ENCODE data around the gene MYLK4. TPM values are rescaled to one million over a fixed set of nuclear protein-coding genes. Genes with fewer than 3 reads are reported as not detected.

Gene MYLK4
- total RNA-seq, 4 donors from 2014 or later, result 0.41 to 0.79 (median 0.67) TPM

DNA sequence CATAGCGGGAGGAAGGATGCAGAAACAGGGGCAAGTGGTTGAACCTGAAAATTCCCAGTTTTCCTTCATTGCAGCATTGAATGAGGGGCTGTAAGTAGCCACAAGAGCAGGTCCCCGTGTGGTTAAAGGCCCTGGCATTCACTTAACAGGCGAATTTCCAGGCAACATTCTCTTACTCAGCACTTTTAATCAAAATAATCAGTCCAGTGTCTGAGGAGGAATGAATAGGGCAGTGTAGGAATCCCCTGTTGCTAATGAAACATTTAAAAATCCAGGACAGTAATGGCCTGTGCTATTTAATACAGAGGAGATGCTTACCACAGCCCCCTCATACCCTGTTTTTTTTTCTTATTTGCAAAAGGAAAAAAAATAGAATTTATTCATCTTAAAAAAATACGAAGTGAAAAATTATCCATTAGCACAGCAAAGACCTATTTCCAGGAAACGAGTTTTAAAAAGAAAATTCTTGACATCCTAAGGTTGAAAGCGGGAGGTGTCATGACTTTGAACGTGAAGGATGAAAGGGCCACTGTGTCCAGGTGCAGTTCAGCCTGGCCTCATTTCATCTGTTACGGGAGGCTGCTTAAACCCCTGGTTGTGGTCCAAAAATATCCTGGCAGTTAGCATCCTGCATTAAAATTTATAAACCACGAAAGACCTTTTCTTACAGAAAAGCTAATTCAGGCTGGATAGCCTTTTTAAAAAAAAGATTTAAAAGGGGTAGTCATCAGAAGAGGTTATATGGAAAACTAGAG, 20.2 kb downstream of the MYLK4 start:
- Histone ChIP-seq H3K9me3 (no peaks in the 10 kb centered on the region), H3K27me3 (no peaks in the 10 kb centered on the region), H3K27ac (no peak overlapping the region), H3K4me3 (no peak overlapping the region), H3K36me3 (no peaks in the 10 kb centered on the region), H3K4me1 (peaks cover 0 to 8% (median 1%) of the 10 kb centered on the region in 4 donors)
- TF ChIP-seq POLR2AphosphoS5 (IDR thresholded peaks at IDR 0.05), result no peak
- TF ChIP-seq, protein P1, sequence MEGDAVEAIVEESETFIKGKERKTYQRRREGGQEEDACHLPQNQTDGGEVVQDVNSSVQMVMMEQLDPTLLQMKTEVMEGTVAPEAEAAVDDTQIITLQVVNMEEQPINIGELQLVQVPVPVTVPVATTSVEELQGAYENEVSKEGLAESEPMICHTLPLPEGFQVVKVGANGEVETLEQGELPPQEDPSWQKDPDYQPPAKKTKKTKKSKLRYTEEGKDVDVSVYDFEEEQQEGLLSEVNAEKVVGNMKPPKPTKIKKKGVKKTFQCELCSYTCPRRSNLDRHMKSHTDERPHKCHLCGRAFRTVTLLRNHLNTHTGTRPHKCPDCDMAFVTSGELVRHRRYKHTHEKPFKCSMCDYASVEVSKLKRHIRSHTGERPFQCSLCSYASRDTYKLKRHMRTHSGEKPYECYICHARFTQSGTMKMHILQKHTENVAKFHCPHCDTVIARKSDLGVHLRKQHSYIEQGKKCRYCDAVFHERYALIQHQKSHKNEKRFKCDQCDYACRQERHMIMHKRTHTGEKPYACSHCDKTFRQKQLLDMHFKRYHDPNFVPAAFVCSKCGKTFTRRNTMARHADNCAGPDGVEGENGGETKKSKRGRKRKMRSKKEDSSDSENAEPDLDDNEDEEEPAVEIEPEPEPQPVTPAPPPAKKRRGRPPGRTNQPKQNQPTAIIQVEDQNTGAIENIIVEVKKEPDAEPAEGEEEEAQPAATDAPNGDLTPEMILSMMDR (IDR thresholded peaks at IDR 0.05), result no peak
- TF ChIP-seq POLR2A (IDR thresholded peaks at IDR 0.05), result no peak
- no peak for TF ChIP-seq EP300 (IDR thresholded peaks at IDR 0.05; ENCODE audit: low read depth)
- intact Hi-C loops (cut with DNase I; ENCODE audit: low total_unique reads), result no loop called here
- no peak for DNase-seq
- in situ Hi-C loops (cut with MboI; ENCODE audit: low pct_ligation_motif_present in 1 of 4, low pct_unique_long_range_greater_than_20kb in 1 of 4, low sequenced_read_pairs in 3 of 4), result loop anchor here in 1 of 4 donors (25.0 kb wide), 1 partner anchor 1143 kb away; no protein-coding TSS in a partner anchor
- 65 to 75% methylated on average over 7 to 9 of the region's 9 CpGs for WGBS, 2 donors (ENCODE audit: low coverage in 1 of 2)

DNA sequence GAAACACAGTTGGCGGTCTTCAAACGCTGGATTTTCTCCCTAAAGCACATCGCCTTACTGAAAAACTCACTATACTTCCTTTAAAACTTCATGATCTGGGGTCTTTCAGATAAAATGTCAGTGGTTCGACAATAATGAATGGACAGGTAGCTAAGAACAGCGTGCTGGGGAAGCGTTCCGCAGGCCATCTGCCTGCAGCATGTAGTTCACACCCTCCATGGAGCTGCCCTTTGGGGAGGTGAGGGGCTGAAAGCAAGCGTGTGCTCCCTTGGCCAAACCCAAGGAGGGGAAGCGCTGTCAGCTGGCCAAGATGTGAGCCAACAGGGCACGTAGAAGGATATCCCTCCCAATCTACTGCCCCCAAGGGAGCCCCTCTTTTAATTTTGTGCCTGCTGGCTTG, 20.8 kb downstream of the MYLK4 start:
- no peak overlapping the region for H3K27ac ChIP-seq
- no peaks in the 10 kb centered on the region for H3K9me3 ChIP-seq
- H3K27me3 ChIP-seq, result no peaks in the 10 kb centered on the region
- 91 to 100% methylated on average over 8 to 10 of the region's 10 CpGs for WGBS, 2 donors (ENCODE audit: low coverage in 1 of 2)
- no peaks in the 10 kb centered on the region for H3K36me3 ChIP-seq
- no peak for DNase-seq
- intact Hi-C loops (cut with DNase I; ENCODE audit: low total_unique reads), result no loop called here
- in situ Hi-C loops (cut with MboI; ENCODE audit: low pct_ligation_motif_present in 1 of 4, low pct_unique_long_range_greater_than_20kb in 1 of 4, low sequenced_read_pairs in 3 of 4), result loop anchor here in 1 of 4 donors (25.0 kb wide), 1 partner anchor 1143 kb away; no protein-coding TSS in a partner anchor
- TF ChIP-seq POLR2AphosphoS5 (IDR thresholded peaks at IDR 0.05) (no peak), EP300 (IDR thresholded peaks at IDR 0.05; ENCODE audit: low read depth) (no peak), POLR2A (IDR thresholded peaks at IDR 0.05) (no peak)
- TF ChIP-seq, protein P1 (IDR thresholded peaks at IDR 0.05), result no peak
- H3K4me1 ChIP-seq, result peaks cover 0 to 8% (median 1%) of the 10 kb centered on the region in 4 donors
- no peak overlapping the region for H3K4me3 ChIP-seq

DNA sequence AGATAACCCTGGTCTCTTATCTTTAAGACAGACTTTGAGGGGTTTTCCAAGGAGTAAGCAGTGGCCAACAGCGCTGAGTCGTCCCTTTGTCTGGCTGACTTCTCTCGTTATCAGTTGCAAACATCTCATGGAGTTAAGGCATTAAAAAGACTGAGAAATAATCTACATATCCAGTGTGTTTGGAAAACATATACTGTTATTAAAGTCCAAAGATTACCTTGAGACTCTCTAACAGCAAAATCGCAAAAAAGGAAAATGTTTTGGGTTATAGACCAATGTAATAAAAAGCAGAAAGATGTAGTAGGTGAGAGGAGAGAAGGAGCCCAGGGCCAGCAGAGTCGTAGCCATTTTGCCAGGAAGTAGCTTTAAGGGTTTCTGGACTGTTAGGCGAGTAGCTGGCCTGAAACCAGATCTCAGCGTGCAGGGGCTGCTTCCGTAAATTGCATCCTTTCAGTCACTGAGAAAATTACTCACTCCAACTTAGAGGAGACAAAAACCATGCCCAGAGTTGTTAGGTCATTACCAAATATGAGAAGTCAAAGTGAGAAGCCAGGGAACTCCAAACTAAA, 24.6 kb downstream of the MYLK4 start:
- in situ Hi-C loops (cut with MboI; ENCODE audit: low pct_ligation_motif_present in 1 of 4, low pct_unique_long_range_greater_than_20kb in 1 of 4, low sequenced_read_pairs in 3 of 4) (loop anchor here in 1 of 4 donors (25.0 kb wide), 1 partner anchor 1139 kb away; no protein-coding TSS in a partner anchor), intact Hi-C loops (cut with DNase I; ENCODE audit: low total_unique reads) (no loop called here)
- WGBS, 2 donors (ENCODE audit: low coverage in 1 of 2), result 32 to 53% methylated on average over 7 to 8 of the region's 8 CpGs
- TF ChIP-seq POLR2AphosphoS5 (IDR thresholded peaks at IDR 0.05), result no peak
- no peak for TF ChIP-seq EP300 (IDR thresholded peaks at IDR 0.05; ENCODE audit: low read depth)
- TF ChIP-seq, protein P1 (IDR thresholded peaks at IDR 0.05), result no peak
- no peak for TF ChIP-seq POLR2A (IDR thresholded peaks at IDR 0.05)
- Histone ChIP-seq H3K4me1 (peaks cover 0 to 3% (median 0%) of the 10 kb centered on the region in 4 donors), H3K9me3 (no peaks in the 10 kb centered on the region), H3K27me3 (no peaks in the 10 kb centered on the region), H3K36me3 (no peaks in the 10 kb centered on the region), H3K4me3 (no peak overlapping the region), H3K27ac (no peak overlapping the region)
- no peak for DNase-seq

DNA sequence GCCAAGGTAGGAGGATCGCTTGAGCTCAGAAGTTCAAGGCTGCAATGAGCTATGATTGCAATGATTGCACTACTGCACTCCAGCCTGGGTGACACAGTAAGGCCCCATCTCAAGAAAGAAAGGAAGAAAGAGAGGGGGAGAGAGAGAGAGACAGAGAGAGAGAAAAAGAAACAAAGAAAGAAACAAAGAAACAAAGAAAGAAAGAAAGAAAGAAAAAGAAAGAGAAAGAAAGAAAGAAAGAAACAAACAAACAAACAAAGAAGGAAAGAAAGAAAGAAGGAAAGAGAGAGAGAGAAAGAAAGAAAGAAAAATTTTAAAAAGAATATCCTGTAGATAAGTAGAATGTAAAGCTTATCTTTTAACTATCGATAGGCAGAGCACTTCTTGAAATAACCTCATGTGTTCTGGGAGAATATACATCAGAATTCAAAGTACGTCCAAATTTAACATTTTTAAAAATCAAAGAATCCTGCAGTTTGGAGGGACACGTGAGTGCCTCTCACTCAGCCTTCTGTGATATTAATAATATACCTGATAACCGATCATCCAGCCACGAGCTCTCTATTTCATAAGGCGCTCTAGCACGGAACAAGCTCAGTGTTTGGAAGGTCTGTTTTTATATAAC, 25.2 kb downstream of the MYLK4 start:
- no peaks in the 10 kb centered on the region for H3K27me3 ChIP-seq
- H3K36me3 ChIP-seq, result no peaks in the 10 kb centered on the region
- 85 to 88% methylated on average over 4 to 8 of the region's 8 CpGs for WGBS, 2 donors (ENCODE audit: low coverage in 1 of 2)
- H3K9me3 ChIP-seq, result no peaks in the 10 kb centered on the region
- in situ Hi-C loops (cut with MboI; ENCODE audit: low pct_ligation_motif_present in 1 of 4, low pct_unique_long_range_greater_than_20kb in 1 of 4, low sequenced_read_pairs in 3 of 4), result loop anchor here in 1 of 4 donors (25.0 kb wide), 1 partner anchor 1138 kb away; no protein-coding TSS in a partner anchor
- no peak overlapping the region for H3K4me3 ChIP-seq
- no peak for TF ChIP-seq POLR2AphosphoS5 (IDR thresholded peaks at IDR 0.05)
- TF ChIP-seq, protein P1 (IDR thresholded peaks at IDR 0.05), result no peak
- no peak for TF ChIP-seq EP300 (IDR thresholded peaks at IDR 0.05; ENCODE audit: low read depth)
- no peak for TF ChIP-seq POLR2A (IDR thresholded peaks at IDR 0.05)
- H3K27ac ChIP-seq, result no peak overlapping the region
- intact Hi-C loops (cut with DNase I; ENCODE audit: low total_unique reads), result no loop called here
- no peak for DNase-seq
- H3K4me1 ChIP-seq, result peaks cover 0 to 3% (median 0%) of the 10 kb centered on the region in 4 donors

Measured in transverse colon (tissue), 4 donors.